Measurements from ENCODE around the gene M1AP.

Gene M1AP

DNA sequence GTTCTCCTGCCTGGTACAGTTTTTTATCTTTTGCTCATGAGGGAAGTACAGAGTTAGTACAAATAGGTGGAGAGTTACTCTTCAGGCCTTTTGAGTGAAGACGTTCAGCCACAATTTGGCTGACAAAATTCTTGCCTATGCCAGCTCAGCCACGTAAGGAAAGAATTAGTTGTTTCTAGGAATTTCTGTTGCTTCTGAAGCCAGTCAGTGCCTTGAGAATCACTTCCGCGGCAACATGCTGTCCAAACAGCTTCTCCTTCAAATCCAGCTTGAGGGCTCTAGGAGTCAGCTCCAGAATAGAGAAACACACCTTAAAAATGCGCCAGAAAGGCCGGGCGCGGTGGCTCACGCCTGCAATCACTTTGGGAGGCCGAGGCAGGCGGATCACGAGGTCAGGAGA is 27.5 kb downstream of the M1AP start:
- Histone ChIP-seq H3K9me3 (ENCODE audit: control insufficient read depth, insufficient read depth, low read depth, low read length) (no peaks in the 10 kb centered on the region), H3K27ac (ENCODE audit: low read depth, low read length) (no peak overlapping the region), H3K36me3 (ENCODE audit: control insufficient read depth, insufficient read depth, low read length) (no peaks in the 10 kb centered on the region), H3K27me3 (ENCODE audit: control insufficient read depth, insufficient read depth, low read length) (no peaks in the 10 kb centered on the region), H3K9ac (ENCODE audit: low read length) (no peak overlapping the region), H3K4me3 (ENCODE audit: low read depth, low read length) (no peak overlapping the region), H3K4me1 (ENCODE audit: control insufficient read depth, insufficient read depth, low read length) (peaks cover 5% of the 10 kb centered on the region; the same call in 1 of the 2 replicates)

DNA sequence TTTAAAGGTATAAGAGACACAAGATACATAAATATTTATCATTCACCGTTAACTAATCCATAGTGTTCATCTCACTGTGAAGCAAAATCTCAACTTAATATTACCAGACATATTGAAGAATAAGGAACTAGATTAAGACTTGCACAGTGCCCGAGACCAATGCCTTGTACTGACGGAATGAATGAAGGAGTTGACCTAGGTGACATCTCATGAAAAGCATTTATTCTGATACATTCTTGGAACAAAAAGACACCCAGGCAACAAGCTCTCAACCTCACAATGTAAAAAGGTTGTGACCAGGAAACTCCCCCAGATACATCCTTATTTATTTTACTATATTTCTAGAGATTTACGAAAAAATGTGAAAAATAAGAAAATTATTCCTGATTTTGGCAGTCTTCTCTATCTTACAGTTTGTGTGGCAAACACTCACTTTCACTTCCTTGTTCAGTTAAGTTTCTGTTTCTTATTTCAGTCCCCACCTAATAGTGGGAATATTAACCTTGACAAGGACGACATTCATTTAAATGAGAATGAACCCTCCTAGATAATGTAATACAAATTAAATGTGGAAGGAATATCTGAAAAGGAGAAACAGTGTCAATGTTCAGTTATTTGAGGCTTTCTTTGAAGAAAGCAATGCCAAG is 28.4 kb downstream of the M1AP start:
- no peak overlapping the region for H3K4me3 ChIP-seq (ENCODE audit: low read depth, low read length)
- no peaks in the 10 kb centered on the region for H3K9me3 ChIP-seq (ENCODE audit: control insufficient read depth, insufficient read depth, low read depth, low read length)
- 0 out of 2 replicates have a peak, but pooled peaks cover 4% of the 10 kb centered on the region for H3K4me1 ChIP-seq (ENCODE audit: control insufficient read depth, insufficient read depth, low read length)
- H3K36me3 ChIP-seq (ENCODE audit: control insufficient read depth, insufficient read depth, low read length): no peaks in the 10 kb centered on the region
- H3K27me3 ChIP-seq (ENCODE audit: control insufficient read depth, insufficient read depth, low read length): no peaks in the 10 kb centered on the region
- no peak overlapping the region for H3K27ac ChIP-seq (ENCODE audit: low read depth, low read length)
- H3K9ac ChIP-seq (ENCODE audit: low read length): no peak overlapping the region

DNA sequence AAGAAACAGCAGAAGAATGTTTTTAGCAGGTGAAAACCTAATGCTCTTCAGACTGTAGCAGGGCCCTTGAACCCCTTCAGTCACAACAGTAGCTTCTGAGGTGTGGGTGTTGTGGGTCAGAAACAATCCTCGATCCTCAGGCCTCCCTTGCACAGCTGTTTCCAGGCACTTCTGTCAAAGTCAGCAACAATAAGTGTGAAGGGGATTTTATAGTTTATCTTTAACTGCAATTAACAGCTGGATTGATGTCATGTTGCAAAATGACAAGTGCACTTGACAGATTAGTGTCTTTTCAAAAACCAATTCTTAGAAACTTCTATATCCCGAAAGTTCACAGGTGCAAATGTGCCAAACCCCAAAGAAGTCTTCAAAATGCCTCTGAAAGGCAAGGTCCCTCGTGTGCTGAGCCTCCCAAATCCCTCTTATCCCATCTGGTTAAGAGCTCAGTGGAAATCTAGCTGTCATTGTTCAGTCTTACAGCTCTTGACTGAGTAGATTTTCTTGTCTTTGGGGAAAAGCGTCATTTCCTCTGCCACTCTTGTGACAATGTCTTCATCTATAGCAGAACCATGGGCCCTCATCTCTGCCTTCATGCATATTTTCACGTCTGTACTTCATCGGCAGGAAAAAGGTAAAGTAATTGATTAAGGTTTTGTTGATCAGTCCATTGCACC is 29.6 kb downstream of the M1AP start:
- Histone ChIP-seq H3K9ac (ENCODE audit: low read length) (no peak overlapping the region), H3K27me3 (ENCODE audit: control insufficient read depth, insufficient read depth, low read length) (no peaks in the 10 kb centered on the region), H3K36me3 (ENCODE audit: control insufficient read depth, insufficient read depth, low read length) (no peaks in the 10 kb centered on the region), H3K4me1 (ENCODE audit: control insufficient read depth, insufficient read depth, low read length) (0 out of 2 replicates have a peak, but pooled peaks cover 4% of the 10 kb centered on the region), H3K9me3 (ENCODE audit: control insufficient read depth, insufficient read depth, low read depth, low read length) (no peaks in the 10 kb centered on the region), H3K4me3 (ENCODE audit: low read depth, low read length) (no peak overlapping the region), H3K27ac (ENCODE audit: low read depth, low read length) (no peak overlapping the region)

DNA sequence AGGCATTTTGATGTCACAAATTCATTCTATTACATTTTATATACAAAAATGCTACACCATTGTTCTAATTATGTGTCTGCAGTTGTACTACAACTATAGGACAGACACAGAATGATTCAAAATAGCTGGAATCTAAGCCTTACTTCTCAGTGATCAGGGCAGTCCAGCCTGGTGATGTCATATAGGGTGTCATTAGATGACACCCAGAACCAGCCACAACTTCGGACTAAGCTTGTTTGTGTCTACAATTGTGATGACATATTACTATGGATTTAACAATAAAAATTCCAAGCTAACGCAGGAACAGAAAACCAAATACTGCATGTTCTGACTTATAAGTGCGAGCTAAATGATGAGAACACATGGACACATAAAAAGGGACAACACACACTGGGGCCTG is 31.0 kb downstream of the M1AP start:
- Histone ChIP-seq H3K9me3 (ENCODE audit: control insufficient read depth, insufficient read depth, low read depth, low read length) (no peaks in the 10 kb centered on the region), H3K27ac (ENCODE audit: low read depth, low read length) (no peak overlapping the region), H3K4me1 (ENCODE audit: control insufficient read depth, insufficient read depth, low read length) (0 out of 2 replicates have a peak, but pooled peaks cover 4% of the 10 kb centered on the region), H3K36me3 (ENCODE audit: control insufficient read depth, insufficient read depth, low read length) (no peaks in the 10 kb centered on the region), H3K9ac (ENCODE audit: low read length) (no peak overlapping the region), H3K4me3 (ENCODE audit: low read depth, low read length) (no peak overlapping the region), H3K27me3 (ENCODE audit: control insufficient read depth, insufficient read depth, low read length) (no peaks in the 10 kb centered on the region)

DNA sequence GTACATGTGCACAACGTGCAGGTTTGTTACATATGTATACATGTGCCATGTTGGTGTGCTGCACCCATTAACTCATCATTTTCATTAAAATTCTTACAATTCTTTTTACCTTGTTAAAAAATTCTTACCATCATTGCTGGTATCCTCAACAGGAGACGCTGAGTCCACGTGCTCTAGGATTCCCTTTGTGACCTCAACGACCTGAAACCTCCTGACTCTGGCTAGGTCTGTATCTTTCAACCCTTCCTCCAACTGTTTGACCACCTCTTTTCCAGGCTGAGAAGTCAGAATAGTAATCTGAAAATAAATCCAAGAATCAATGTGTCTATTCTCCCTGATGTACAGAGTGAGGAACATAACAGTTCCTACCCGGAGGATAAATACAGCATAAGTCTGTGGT is 41.2 kb downstream of the M1AP start:
- Histone ChIP-seq H3K9me3 (ENCODE audit: control insufficient read depth, insufficient read depth, low read depth, low read length) (0 out of 2 replicates have a peak, but pooled peaks cover 3% of the 10 kb centered on the region), H3K27ac (ENCODE audit: low read depth, low read length) (no peak overlapping the region), H3K9ac (ENCODE audit: low read length) (no peak overlapping the region), H3K27me3 (ENCODE audit: control insufficient read depth, insufficient read depth, low read length) (no peaks in the 10 kb centered on the region; the same call in 1 of the 2 replicates), H3K36me3 (ENCODE audit: control insufficient read depth, insufficient read depth, low read length) (no peaks in the 10 kb centered on the region), H3K4me3 (ENCODE audit: low read depth, low read length) (no peak overlapping the region), H3K4me1 (ENCODE audit: control insufficient read depth, insufficient read depth, low read length) (no peaks in the 10 kb centered on the region)

DNA sequence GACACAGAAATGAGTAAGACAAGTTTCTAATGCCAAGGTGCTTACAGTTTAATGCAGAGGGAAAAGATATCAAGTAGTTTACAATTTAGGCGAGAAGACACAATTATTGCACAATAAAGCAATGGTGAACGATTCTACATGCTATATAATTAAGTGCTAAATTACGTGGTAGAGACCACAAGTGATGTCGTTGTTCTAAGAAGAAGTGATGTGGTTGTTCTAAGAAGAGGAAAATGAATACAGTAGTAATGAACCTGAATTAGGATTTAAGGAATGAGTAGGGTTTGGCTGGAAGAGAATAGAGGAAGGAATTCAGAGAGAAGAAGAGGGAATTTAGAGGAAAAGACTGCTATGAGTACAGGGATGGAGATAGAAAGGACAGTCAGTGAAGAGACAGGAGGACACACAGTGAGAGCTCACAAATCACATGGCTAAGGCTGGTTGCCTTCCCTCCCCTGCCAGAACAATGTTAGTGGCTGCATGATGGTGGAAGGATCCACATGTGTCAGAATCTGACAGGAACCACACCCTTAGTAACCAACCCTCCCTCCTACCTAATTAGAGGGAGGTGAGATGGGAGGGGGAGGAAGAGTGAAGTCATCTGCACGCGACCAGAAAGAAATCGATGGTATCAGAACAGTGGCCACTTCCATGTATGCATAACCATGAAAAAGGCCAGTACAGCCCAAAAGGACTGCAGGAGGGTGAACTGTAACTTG is 44.7 kb downstream of the M1AP start:
- no peak overlapping the region for H3K4me3 ChIP-seq (ENCODE audit: low read depth, low read length)
- H3K27me3 ChIP-seq (ENCODE audit: control insufficient read depth, insufficient read depth, low read length): no peaks in the 10 kb centered on the region; the same call in 1 of the 2 replicates
- no peaks in the 10 kb centered on the region for H3K36me3 ChIP-seq (ENCODE audit: control insufficient read depth, insufficient read depth, low read length)
- H3K27ac ChIP-seq (ENCODE audit: low read depth, low read length): no peak overlapping the region
- no peak overlapping the region for H3K9ac ChIP-seq (ENCODE audit: low read length)
- 0 out of 2 replicates have a peak, but pooled peaks cover 3% of the 10 kb centered on the region for H3K9me3 ChIP-seq (ENCODE audit: control insufficient read depth, insufficient read depth, low read depth, low read length)
- H3K4me1 ChIP-seq (ENCODE audit: control insufficient read depth, insufficient read depth, low read length): no peaks in the 10 kb centered on the region

DNA sequence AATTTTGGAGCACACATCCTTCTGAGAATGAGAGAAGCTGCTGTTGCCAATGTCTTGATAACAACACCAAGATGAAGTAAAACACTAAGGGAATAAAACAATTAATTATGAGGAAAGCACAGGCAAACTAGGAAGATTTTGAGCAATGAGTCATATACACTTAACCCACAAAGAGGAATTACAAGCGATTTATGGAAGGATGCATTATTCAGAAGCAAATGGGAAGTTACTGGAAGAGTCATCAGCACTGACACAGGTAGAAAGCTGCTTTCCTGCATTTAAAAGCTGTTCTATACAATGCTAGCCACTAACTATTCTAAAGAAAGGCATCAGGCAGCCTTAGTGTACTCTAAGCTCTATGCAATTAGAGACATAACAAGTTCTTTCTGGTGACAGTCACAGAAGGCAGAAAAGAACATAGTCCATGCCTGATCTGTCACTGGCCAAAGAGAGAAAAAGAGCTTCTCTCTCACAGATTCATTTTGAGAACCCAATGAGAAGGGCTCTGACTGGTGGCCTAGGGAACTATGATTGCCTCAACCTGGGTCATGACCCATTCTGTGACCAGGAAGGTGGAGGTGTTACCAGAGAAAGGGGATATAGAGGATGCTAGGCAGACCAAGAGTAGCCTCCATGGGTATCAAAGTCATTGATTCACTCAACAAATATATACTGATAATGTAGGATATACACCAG is 45.4 kb downstream of the M1AP start:
- Histone ChIP-seq H3K9ac (ENCODE audit: low read length) (no peak overlapping the region), H3K27me3 (ENCODE audit: control insufficient read depth, insufficient read depth, low read length) (no peaks in the 10 kb centered on the region; the same call in 1 of the 2 replicates), H3K4me3 (ENCODE audit: low read depth, low read length) (no peak overlapping the region), H3K9me3 (ENCODE audit: control insufficient read depth, insufficient read depth, low read depth, low read length) (no peaks in the 10 kb centered on the region), H3K27ac (ENCODE audit: low read depth, low read length) (no peak overlapping the region), H3K4me1 (ENCODE audit: control insufficient read depth, insufficient read depth, low read length) (no peaks in the 10 kb centered on the region), H3K36me3 (ENCODE audit: control insufficient read depth, insufficient read depth, low read length) (no peaks in the 10 kb centered on the region)

DNA sequence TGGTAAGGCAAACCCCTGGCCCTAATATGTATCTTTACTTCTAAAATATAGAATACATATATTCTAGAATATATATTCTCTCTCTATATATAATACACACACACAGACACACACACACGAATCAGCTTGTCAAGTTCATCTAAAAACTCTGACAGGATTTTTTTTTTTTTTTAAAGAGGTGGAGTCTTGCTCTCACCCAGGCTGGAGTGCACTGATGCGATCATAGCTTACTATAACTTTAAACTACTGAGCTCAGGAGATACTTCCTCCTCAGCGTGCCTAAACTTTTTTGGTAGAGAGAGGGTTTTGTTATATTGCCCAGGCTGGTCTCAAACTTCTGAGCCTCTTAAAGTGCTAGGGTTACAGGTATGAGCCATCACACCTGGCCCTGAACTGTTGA is 48.5 kb downstream of the M1AP start:
- H3K4me3 ChIP-seq (ENCODE audit: low read depth, low read length): no peak overlapping the region

DNA sequence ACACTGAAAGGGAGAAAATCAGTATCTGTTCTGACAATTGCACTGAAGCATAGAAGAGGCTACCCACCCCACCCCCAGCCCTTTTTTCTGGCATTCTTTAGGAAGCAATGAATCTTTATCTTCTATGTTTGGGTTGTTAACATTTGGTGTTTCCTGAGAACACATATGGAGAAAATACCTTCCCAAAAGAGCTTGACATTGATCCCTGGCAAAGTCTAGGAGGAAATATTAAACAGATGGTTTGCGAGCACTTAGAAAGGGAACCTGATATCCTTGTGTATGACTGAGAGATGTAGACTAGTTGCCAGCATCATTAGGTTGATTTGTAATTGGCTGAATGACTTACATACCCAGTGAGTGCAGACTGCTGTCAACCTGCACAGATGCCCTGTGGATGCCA is 50.7 kb downstream of the M1AP start:
- no peaks in the 10 kb centered on the region for H3K4me1 ChIP-seq (ENCODE audit: control insufficient read depth, insufficient read depth, low read length)
- H3K27ac ChIP-seq (ENCODE audit: low read depth, low read length): no peak overlapping the region
- no peak overlapping the region for H3K9ac ChIP-seq (ENCODE audit: low read length)
- no peaks in the 10 kb centered on the region for H3K27me3 ChIP-seq (ENCODE audit: control insufficient read depth, insufficient read depth, low read length)
- H3K36me3 ChIP-seq (ENCODE audit: control insufficient read depth, insufficient read depth, low read length): no peaks in the 10 kb centered on the region
- no peak overlapping the region for H3K4me3 ChIP-seq (ENCODE audit: low read depth, low read length)
- no peaks in the 10 kb centered on the region for H3K9me3 ChIP-seq (ENCODE audit: control insufficient read depth, insufficient read depth, low read depth, low read length)

More for the DNA sequence above, 48.5 kb downstream of the M1AP start:
- no peak overlapping the region for H3K27ac ChIP-seq (ENCODE audit: low read depth, low read length)
- H3K27me3 ChIP-seq (ENCODE audit: control insufficient read depth, insufficient read depth, low read length): no peaks in the 10 kb centered on the region; the same call in 1 of the 2 replicates
- no peaks in the 10 kb centered on the region for H3K4me1 ChIP-seq (ENCODE audit: control insufficient read depth, insufficient read depth, low read length)
- H3K9ac ChIP-seq (ENCODE audit: low read length): no peak overlapping the region
- H3K9me3 ChIP-seq (ENCODE audit: control insufficient read depth, insufficient read depth, low read depth, low read length): no peaks in the 10 kb centered on the region
- no peaks in the 10 kb centered on the region for H3K36me3 ChIP-seq (ENCODE audit: control insufficient read depth, insufficient read depth, low read length)

DNA sequence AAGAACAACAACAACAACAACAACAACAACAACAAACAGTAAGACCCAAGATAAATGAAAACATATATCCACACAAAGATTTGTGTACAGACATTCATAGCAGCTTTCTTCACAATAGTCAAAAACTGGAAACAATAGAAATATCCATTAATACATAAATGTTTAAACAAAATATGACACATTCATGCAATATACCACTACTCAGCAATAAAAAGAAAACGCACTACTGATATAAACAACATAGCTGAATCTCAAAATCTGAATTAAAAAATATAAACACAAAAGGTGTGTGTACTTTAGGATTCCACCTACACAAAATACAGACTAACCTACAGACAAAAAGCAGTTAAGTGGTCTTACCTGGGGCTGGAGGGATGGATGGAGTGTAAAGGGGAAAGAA is 51.5 kb downstream of the M1AP start:
- H3K4me3 ChIP-seq (ENCODE audit: low read depth, low read length): no peak overlapping the region
- no peak overlapping the region for H3K9ac ChIP-seq (ENCODE audit: low read length)

More for the DNA sequence above, 51.5 kb downstream of the M1AP start:
- no peaks in the 10 kb centered on the region for H3K9me3 ChIP-seq (ENCODE audit: control insufficient read depth, insufficient read depth, low read depth, low read length)
- H3K36me3 ChIP-seq (ENCODE audit: control insufficient read depth, insufficient read depth, low read length): no peaks in the 10 kb centered on the region
- H3K27me3 ChIP-seq (ENCODE audit: control insufficient read depth, insufficient read depth, low read length): no peaks in the 10 kb centered on the region
- H3K27ac ChIP-seq (ENCODE audit: low read depth, low read length): no peak overlapping the region
- no peaks in the 10 kb centered on the region for H3K4me1 ChIP-seq (ENCODE audit: control insufficient read depth, insufficient read depth, low read length)
